Gastroesophageal sphincter (tissue), 3 donors: ENCODE data around the gene LIX1.
"Not testable (repeated sequence)": the region's sequence is repeated elsewhere in the genome, so short reads cannot be mapped to it uniquely, and the experiment has no call there.

ENCODE experiments used
- EP300 ChIP-seq: sonication (generic); formaldehyde crosslinking; IDR thresholded peaks from one replicate; pipeline ENCODE4 v1.6.1; 2017; ENCODE audit warnings: antibody characterized with exemption, mild to moderate bottlenecking
- POLR2A ChIP-seq, 2 donors: fragments of 450-650 bp; IDR thresholded peaks; one replicate each; pipeline ENCODE4 v1.6.1; 2017; ENCODE audit warnings: antibody characterized with exemption in 2 of 2, mild to moderate bottlenecking in 2 of 2, moderate library complexity in 1 of 2
- POLR2AphosphoS5 ChIP-seq: sonication (generic); formaldehyde crosslinking; IDR thresholded peaks from one replicate; pipeline ENCODE4 v1.6.1; 2017; ENCODE audit warnings: antibody characterized with exemption
- TF ChIP-seq, protein P1 (sequence below), 4 experiments: fragments of 200-600 bp in 2 of 4; fragments of 450-650 bp in 2 of 4; sonication (generic) in 1 of 4; IDR thresholded peaks; one replicate each; pipeline ENCODE4 v1.5.1; 2017 to 2019; ENCODE audit warnings: antibody characterized with exemption in 4 of 4, mild to moderate bottlenecking in 2 of 4, moderate library complexity in 2 of 4

- TF ChIP-seq, protein P1, sequence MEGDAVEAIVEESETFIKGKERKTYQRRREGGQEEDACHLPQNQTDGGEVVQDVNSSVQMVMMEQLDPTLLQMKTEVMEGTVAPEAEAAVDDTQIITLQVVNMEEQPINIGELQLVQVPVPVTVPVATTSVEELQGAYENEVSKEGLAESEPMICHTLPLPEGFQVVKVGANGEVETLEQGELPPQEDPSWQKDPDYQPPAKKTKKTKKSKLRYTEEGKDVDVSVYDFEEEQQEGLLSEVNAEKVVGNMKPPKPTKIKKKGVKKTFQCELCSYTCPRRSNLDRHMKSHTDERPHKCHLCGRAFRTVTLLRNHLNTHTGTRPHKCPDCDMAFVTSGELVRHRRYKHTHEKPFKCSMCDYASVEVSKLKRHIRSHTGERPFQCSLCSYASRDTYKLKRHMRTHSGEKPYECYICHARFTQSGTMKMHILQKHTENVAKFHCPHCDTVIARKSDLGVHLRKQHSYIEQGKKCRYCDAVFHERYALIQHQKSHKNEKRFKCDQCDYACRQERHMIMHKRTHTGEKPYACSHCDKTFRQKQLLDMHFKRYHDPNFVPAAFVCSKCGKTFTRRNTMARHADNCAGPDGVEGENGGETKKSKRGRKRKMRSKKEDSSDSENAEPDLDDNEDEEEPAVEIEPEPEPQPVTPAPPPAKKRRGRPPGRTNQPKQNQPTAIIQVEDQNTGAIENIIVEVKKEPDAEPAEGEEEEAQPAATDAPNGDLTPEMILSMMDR (IDR thresholded peaks at IDR 0.05): not testable (repeated sequence)
- TF ChIP-seq POLR2AphosphoS5; POLR2A (IDR thresholded peaks at IDR 0.05); EP300: not testable (repeated sequence)
These were observed 37.0 kb upstream of the LIX1 start for GRCh38 chr5:97179457-97179856.
